GM12891 (cell line): ENCODE results near the gene BAX.

Source experiments
- DNase-seq: peaks from one replicate; pipeline ENCODE4 v3.0.0; 2011; ENCODE audit warnings: low spot score; ENCODE audit not compliant: insufficient read length
- FAIRE-seq: peaks from 2 replicates; lab custom pipeline; 2011; peaks lifted over from hg19 to GRCh38; lab: Jason Lieb, UNC
- PAX5 ChIP-seq: IDR thresholded peaks from 2 replicates; pipeline ENCODE4 v1.6.1; 2011; ENCODE audit warnings: low read length, moderate library complexity, mild to moderate bottlenecking; ENCODE audit not compliant: insufficient read depth, severe bottlenecking
- POLR2A ChIP-seq: IDR thresholded peaks from 2 replicates; pipeline ENCODE4 v1.6.1; 2011; ENCODE audit warnings: low read depth, low read length, control low read depth
- POLR2AphosphoS5 ChIP-seq: IDR thresholded peaks from 2 replicates; pipeline ENCODE4 v1.6.1; 2011; ENCODE audit warnings: low read depth, low read length, control low read depth
- POU2F2 ChIP-seq: IDR thresholded peaks from 2 replicates; pipeline ENCODE4 v1.6.1; 2011; ENCODE audit warnings: low read depth, mild to moderate bottlenecking, control low read depth, low read length, moderate library complexity
- SPI1 ChIP-seq: IDR thresholded peaks from 2 replicates; pipeline ENCODE4 v1.6.1; 2011; ENCODE audit warnings: low read depth, low read length, control low read depth
- TAF1 ChIP-seq: IDR thresholded peaks from 2 replicates; pipeline ENCODE4 v1.6.1; 2011; ENCODE audit warnings: low read depth, low read length, control low read depth

BAX gene

DNA sequence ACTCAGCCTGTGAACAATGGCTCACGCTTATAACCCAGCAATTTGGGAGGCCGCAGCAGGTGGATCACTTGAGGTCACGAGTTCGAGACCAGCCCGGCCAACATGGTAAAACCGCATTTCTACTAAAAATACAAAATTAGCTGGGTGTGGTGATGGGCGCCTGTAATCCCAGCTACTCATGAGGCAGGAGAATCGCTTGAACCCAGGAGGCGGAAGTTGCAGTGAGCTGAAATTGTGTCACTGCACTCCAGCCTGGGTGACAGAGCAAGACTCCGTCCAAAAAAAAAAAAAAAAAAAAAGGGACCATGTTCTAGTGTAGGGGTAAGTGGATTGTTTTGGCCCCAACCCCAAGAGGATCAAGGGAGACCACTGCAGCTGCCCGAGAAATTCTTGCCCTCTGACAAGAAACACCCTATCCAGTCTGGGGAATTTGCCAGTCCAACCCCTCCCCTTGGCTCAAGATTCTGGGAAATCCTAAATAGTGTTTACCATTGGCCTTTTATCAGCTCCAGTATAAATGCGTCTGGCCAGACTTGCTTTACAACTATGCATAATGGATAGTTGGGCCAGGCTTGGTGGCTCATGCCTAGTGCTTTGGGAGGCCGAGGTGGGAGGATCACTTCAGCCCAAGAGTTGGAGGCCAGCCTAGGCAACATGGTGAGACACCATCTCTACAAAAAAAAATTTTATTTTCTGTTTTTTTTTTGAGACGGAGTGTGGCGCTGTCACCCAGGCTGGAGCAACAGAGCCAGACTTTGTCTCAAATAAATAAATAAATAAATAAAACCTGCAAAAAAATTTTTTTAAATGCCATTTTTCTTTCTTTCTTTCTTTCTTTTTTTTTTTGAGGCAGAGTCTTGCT is 26.3 kb upstream of the BAX start:
- no peak for TF ChIP-seq TAF1
- DNase-seq: no peak
- no peak for FAIRE-seq

DNA sequence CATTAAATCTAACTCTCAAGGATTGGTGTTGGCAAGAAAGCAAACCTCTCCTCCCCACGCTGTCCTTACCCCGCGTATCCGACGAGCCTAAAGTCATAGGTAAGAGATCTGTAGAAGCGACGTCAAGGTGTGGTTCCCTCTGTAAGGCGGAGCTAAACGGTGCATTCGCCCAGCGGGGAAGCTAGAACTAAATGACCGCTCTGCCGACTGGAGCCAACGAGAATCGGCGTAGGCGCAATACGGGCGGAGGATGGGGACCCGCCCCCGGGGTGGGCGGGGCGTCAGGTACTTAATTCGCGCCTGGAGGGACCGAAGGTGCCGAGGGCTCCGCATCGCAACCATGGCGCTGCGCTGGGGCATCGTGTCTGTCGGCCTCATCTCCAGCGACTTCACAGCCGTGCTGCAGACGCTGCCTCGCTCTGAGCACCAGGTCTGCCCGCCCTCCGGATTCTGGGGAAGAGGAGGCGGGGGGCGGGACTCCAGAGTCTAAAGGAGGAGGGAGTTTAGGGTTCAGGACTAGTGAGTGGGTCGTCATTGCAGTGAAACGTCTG is 21.2 kb upstream of the BAX start, which contains the start of gene DHDH:
DHDH (plus strand) TSS at position 318 of the 551 bp plus-strand sequence; CDS start at position 341, 23 bp downstream.
- peak; percentile 87 for FAIRE-seq
- peak; percentile 71 for DNase-seq
- TF ChIP-seq POU2F2: peak; percentile 18; the same call in 1 of the 2 replicates
- no peak for TF ChIP-seq PAX5

DNA sequence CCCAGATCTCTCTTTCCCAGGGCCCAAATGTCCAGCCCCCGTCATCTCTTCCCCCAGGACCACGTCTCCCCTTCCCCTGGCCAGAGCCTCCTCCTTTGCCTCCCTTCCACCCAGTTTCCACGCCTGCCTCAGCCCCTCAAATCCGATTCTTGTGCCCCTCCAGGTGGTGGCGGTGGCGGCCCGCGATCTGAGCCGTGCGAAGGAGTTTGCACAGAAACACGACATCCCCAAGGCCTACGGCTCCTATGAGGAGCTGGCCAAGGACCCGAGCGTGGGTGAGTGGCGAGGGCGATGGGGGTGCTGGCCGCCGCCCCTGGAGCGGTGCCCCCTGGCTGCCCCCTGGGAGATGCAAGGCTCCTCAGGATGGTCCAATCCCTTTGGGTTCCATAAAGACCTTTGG is 19.8 kb upstream of the BAX start:
- FAIRE-seq (no peak), DNase-seq (no peak)
- no peak for TF ChIP-seq POU2F2
- no peak for TF ChIP-seq PAX5
- TF ChIP-seq POLR2AphosphoS5: no peak
- TF ChIP-seq SPI1: no peak
- TF ChIP-seq TAF1: no peak
- no peak for TF ChIP-seq POLR2A

DNA sequence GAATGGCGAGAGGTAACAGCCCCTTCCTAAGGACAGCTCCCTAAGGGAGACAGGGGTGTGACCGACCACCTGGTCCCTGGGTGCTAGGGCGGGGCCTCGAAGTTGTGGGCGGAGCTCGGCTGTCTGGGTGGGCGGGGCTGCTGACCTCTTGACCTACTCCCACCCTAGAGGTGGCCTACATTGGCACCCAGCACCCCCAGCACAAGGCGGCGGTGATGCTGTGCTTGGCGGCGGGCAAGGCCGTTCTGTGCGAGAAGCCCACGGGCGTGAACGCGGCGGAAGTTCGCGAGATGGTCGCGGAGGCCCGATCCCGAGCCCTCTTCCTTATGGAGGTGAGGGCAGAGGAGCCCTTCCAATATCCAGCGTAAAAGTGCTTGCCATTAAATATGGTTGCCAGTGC is 18.8 kb upstream of the BAX start:
- no peak for TF ChIP-seq POU2F2
- no peak for TF ChIP-seq SPI1
- no peak for TF ChIP-seq TAF1
- no peak for TF ChIP-seq PAX5
- no peak for TF ChIP-seq POLR2A
- no peak for TF ChIP-seq POLR2AphosphoS5
- no peak for FAIRE-seq

DNA sequence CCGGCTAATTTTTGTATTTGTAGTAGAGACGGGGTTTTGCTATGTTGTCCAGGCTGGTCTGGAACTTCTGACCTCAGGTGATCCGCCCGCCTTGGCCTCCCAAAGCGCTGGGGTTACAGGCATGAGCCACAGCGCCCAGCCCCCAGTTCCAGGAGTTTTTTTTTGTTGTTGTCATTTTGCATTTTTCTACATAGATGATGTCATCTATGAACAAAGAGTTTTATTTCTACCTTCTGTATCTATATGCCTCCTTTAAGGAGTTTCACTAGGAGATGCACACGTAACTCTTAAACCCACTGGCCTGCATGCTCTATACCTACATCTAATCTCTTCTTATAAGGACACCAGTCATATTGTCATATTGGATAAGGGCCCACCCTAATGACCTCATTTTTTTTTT is 16.4 kb upstream of the BAX start:
- TF ChIP-seq POU2F2: no peak
- TF ChIP-seq TAF1: no peak
- no peak for TF ChIP-seq PAX5
- TF ChIP-seq POLR2AphosphoS5: no peak
- FAIRE-seq (no peak), DNase-seq (no peak)

More for the DNA sequence above, 18.8 kb upstream of the BAX start:
- no peak for DNase-seq

DNA sequence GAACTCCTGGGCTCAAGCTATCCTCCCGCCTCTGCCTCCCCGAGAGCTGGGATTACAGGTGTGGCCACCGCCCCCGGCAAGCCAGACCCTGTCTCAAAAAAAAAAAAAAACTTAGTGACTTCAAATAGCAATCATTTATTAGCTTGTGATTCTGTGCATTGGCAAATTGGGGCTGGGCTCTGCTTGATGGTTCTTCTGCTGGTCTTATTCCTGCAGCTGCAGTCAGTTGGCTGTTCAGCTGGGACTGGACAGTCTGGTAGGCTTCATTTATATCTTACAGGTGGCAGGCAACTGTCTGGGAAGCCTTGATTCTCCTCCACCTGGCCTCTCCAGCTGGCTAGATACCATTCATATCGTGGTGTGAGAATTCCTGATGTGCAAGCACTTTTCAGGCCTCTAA is 13.8 kb upstream of the BAX start:
- TF ChIP-seq TAF1 (no peak), POLR2A (no peak), SPI1 (no peak), PAX5 (no peak), POLR2AphosphoS5 (no peak), POU2F2 (no peak)
- FAIRE-seq: no peak
- DNase-seq: no peak

DNA sequence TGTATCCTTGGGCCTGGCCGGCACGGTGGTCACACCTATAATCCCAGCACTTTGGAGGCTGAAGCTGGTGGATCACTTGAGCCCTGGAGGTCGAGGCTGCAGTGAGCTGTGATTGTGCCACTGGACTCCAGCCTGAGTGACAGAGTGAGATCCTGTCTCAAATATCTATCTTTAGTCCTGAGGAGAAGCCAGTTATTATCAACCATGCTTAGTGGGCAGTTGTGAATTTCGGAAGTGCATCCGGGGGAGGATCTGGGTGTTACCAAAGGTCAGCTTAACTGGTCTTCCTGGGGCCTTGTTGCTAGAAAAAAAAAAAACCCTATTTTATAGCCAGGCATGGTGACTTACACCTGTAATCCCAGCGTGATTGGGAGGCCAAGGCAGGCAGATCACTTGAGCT is 11.6 kb upstream of the BAX start:
- FAIRE-seq: no peak
- TF ChIP-seq TAF1 (no peak), PAX5 (no peak), POLR2AphosphoS5 (no peak), POLR2A (no peak), SPI1 (no peak), POU2F2 (no peak)
- DNase-seq: no peak

DNA sequence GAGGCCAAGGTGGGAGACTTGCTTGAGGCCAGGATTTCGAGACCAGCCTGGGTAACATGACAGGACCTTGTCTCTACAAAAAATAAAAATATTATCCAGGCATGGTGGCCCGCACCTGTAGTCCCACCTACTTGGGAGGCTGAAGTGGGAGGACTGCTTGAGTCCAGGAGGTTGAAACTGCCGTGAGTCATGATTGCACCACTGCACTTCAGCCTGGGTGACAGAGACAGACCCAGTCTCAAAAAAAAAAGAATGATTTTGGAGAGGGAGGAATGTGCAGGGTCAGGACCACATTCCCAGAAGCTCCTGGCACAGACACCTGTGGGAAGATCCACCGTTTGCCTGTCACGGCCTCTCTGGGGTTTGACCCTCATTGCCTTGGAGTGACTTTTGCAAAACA is 9.3 kb upstream of the BAX start:
- TF ChIP-seq POLR2AphosphoS5 (no peak), SPI1 (no peak), TAF1 (no peak), POLR2A (no peak), PAX5 (no peak), POU2F2 (no peak)
- DNase-seq: no peak
- no peak for FAIRE-seq

DNA sequence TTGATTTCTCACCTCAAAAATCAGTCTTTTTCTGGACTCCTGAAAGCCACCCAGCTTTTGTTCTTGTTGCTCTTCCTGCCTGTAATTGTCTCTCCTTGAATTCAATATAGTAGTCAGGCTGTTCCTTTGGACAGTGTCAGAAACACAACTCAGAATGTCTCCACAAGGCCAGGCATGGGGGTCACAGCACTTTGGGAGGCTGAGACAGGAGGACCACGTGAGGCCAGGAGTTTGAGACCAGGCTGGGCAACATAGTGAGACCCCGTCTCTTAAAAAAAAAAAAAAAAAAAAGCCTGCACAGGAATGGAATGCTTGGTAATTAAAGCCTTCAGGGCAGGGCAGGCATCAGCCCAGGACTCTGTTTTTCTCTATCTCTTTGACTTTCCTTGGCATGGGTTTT is 8.9 kb upstream of the BAX start:
- TF ChIP-seq TAF1 (no peak), POLR2AphosphoS5 (no peak), POLR2A (no peak), PAX5 (no peak), POU2F2 (no peak)
- FAIRE-seq: no peak

DNA sequence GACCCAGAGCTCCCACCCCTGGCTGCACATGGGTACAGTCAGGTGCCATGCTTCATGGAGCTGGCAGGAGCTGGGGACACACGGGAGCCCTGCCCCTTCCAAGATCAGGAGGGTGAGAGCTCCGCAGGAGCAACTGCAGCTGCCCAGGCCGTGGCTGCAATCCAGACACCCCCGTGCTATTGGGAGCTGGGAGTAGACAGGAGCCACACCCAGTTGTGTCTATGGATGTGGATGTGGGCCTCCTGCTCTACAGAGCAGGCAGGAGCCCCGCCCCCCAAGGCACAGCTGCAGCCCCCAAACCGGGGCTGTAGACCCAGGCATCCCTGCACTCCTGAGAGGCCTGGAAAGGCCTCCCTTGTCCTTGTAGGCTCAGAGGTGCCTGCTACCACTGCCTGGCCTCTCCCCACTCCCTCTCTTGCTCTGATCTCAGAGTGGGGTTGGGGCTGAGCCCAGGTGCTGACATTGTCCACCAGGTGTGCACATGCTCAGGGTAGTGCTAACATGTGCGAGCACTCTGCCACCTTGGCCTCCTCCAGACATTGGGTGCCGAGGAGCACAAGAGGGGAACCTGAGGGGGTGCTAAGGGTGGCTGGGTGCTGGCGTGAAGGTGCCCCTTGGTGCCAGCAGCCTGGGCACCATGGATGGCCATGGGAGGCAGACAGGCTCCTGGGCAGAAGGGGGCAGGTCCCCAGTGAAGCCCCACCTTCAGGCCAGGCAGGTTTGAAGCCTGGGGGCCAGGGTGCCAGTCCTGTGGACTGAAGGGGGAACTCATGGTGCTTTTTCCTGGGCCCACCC is 8.0 kb upstream of the BAX start:
- DNase-seq (no peak), FAIRE-seq (no peak)
- TF ChIP-seq POLR2A (no peak), POLR2AphosphoS5 (no peak), SPI1 (no peak), PAX5 (no peak)

More for the DNA sequence above, 8.9 kb upstream of the BAX start:
- no peak for DNase-seq
